ENCODE measurements around the gene AMPD3.

- TF ChIP-seq CTCF (IDR thresholded peaks at IDR 0.05; ENCODE audit: low read depth, low read length): no peak
- no peak for TF ChIP-seq EZH2phosphoT487 (IDR thresholded peaks at IDR 0.05; ENCODE audit: low read depth)
Measured at GRCh38 chr11:10505278-10506007, 50.4 kb downstream of the AMPD3 start.
